ENCODE measurements around the gene SAA1. TPM values are rescaled to one million over a fixed set of nuclear protein-coding genes. Genes with fewer than 3 reads are reported as not detected.
"Not testable (repeated sequence)": the region's sequence is repeated elsewhere in the genome, so short reads cannot be mapped to it uniquely, and the experiment has no call there.

The SAA1 gene
- total RNA-seq, 1 donor from 2014 or later = not detected

GRCh38 chr11:18245396-18245795, 20.7 kb upstream of the SAA1 start:
- no peak overlapping the region for H3K27ac ChIP-seq
- no peak overlapping the region for H3K9ac ChIP-seq
- H3K27ac Mint-ChIP-seq = no peak overlapping the region
- no peaks in the 10 kb centered on the region for H3F3A ChIP-seq (ENCODE audit: low read depth)
- H3K79me2 ChIP-seq (ENCODE audit: low read depth) = no peaks in the 10 kb centered on the region
- H3K4me3 ChIP-seq = no peak overlapping the region
- H3K36me3 Mint-ChIP-seq = no peaks in the 10 kb centered on the region
- no peak overlapping the region for H2AFZ ChIP-seq (replicated peaks)
- TF ChIP-seq CTCF (IDR thresholded peaks at IDR 0.05) = no peak
- TF ChIP-seq EZH2 (IDR thresholded peaks at IDR 0.05) = no peak
- TF ChIP-seq EZH2phosphoT487 (IDR thresholded peaks at IDR 0.05) = no peak
- H3K9me3 Mint-ChIP-seq = no peaks in the 10 kb centered on the region
- no peaks in the 10 kb centered on the region for H4K20me1 ChIP-seq (ENCODE audit: low read depth)
- DNase-seq (ENCODE audit: low spot score) = no peak
- H3K4me2 ChIP-seq = no peak overlapping the region
- no peaks in the 10 kb centered on the region for H3K4me1 Mint-ChIP-seq
- peaks cover 4% of the 10 kb centered on the region for H3K27me3 Mint-ChIP-seq (ENCODE audit: insufficient read depth, low read depth)
- no peaks in the 10 kb centered on the region for H3K27me3 ChIP-seq
- no peaks in the 10 kb centered on the region for H3K9me3 ChIP-seq (ENCODE audit: low read depth)
- H3K4me1 ChIP-seq = no peaks in the 10 kb centered on the region
- H3K36me3 ChIP-seq = no peaks in the 10 kb centered on the region
- no peak overlapping the region for H3K4me3 Mint-ChIP-seq

DNA sequence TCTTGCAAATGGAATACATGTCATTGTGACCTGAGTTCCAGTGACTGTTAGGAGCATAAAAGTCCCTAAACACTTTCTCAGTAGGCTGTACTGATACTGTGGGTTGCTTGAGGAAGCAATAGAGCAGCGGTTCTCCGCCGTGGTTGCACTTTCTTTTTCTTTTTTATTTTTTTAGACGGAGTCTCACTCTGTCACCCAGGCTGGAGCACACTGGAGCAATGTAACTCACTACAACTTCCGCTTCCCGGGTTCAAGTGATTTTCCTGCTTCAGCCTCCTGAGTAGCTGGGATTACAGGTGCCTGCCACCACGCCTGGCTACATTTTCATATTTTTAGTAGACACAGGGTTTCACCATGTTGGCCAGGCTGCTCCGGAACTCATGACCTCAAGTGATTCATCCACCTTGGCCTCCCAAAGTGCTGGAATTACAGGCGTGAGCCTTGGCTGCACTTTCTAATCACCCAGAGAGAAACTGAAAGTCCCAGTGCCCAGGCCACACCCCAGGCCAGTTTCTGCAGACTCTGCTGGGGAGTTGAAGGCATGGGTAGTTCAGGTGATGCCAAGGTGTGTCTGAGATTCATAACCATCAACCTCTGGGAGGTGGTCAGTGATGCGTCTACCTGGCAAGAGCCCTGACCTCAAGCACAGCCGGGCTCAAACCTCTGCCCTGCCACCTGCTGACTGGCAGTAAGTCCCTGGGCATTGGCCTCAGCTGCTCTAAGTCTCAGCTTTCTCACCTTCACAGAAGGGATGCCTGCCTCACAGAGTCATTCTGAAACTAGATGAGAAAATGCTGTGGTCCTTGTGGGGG, 19.5 kb upstream of the SAA1 start:
- H3K4me3 Mint-ChIP-seq; H4K20me1 ChIP-seq (ENCODE audit: low read depth); H3K4me2 ChIP-seq; H3K27ac Mint-ChIP-seq; H3K4me1 ChIP-seq; H3K27me3 ChIP-seq; H3K9me3 ChIP-seq (ENCODE audit: low read depth); H3K4me3 ChIP-seq; H3K79me2 ChIP-seq (ENCODE audit: low read depth); H3K4me1 Mint-ChIP-seq; H3K36me3 ChIP-seq; H3K27ac ChIP-seq; H3K36me3 Mint-ChIP-seq; H3K9ac ChIP-seq; DNase-seq (ENCODE audit: low spot score); H3F3A ChIP-seq (ENCODE audit: low read depth); H2AFZ ChIP-seq (replicated peaks); H3K27me3 Mint-ChIP-seq (ENCODE audit: insufficient read depth, low read depth); H3K9me3 Mint-ChIP-seq: not testable (repeated sequence)

DNA sequence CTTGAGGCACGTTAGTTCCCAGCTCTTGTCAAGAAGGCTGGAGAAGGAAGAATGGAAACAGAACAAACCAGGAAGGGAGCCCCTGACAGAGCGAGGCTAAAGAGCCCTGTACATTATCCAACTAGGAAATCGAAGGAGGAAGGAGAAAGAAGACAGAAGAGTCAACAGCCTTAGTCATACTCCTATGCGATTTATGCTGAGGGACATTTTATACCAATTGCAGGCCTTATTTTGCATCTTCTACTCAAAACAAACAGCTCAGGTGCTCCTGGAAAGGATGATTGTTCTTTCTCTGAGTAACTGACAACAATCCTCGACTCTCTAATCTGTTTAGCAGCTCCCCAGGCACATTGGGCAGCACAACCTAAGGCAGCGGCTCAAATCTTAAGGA, 18.9 kb upstream of the SAA1 start:
- not testable (repeated sequence) for DNase-seq (ENCODE audit: low spot score); H2AFZ ChIP-seq (replicated peaks); H3K4me2 ChIP-seq; H3K27ac Mint-ChIP-seq; H3K9ac ChIP-seq; H3K27me3 Mint-ChIP-seq (ENCODE audit: insufficient read depth, low read depth); H3K4me1 Mint-ChIP-seq; H3F3A ChIP-seq (ENCODE audit: low read depth); H3K4me3 ChIP-seq; H3K9me3 ChIP-seq (ENCODE audit: low read depth); H3K36me3 ChIP-seq; H3K27ac ChIP-seq; H3K4me3 Mint-ChIP-seq; H3K9me3 Mint-ChIP-seq; H3K36me3 Mint-ChIP-seq; H3K27me3 ChIP-seq; H3K79me2 ChIP-seq (ENCODE audit: low read depth); H3K4me1 ChIP-seq; H4K20me1 ChIP-seq (ENCODE audit: low read depth)

DNA sequence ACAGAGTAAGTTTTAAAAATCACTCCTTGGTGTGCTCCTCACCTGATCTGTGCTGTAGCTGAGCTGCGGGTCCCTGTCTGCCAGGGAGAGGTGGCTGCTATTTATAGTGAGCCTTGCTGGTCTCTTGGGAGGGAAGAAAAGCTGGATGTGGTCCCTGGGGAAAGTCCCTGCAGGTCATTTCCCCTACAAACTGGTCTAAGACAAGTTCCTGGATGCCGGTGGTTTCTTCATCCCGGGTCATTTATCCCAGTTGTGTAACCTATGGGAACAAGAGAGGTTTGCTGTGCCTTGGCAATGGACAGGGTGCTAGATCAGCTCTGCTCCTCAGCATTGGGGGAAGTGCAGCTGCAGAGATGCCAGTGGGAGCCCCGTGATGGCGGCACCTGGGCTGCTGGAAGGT, 17.5 kb upstream of the SAA1 start, which contains the start of gene SAA2:
Gene SAA2 (minus strand): TSS at position 108 of the 400 bp plus-strand sequence. CDS start 657 bp downstream, outside the sequence.
- Histone ChIP-seq H3K4me1 (no peaks in the 10 kb centered on the region), H3K4me2 (no peak within 1 kb of the TSS), H3K4me3 (no peak within 1 kb of the TSS), H3K9me3 (ENCODE audit: low read depth) (no peaks in the 10 kb centered on the region), H3K36me3 (no peaks in the 10 kb centered on the region), H3K79me2 (ENCODE audit: low read depth) (no peaks in the 10 kb centered on the region), H2AFZ (replicated peaks) (no peak within 1 kb of the TSS), H3K27ac (no peak within 1 kb of the TSS), H4K20me1 (ENCODE audit: low read depth) (no peaks in the 10 kb centered on the region), H3F3A (ENCODE audit: low read depth) (no peaks in the 10 kb centered on the region), H3K27me3 (no peaks in the 10 kb centered on the region), H3K9ac (no peak within 1 kb of the TSS)
- no peaks in the 10 kb centered on the region for H3K36me3 Mint-ChIP-seq
- no peak within 1 kb of the TSS for H3K4me3 Mint-ChIP-seq
- no peak within 1 kb of the TSS for H3K27ac Mint-ChIP-seq
- H3K27me3 Mint-ChIP-seq (ENCODE audit: insufficient read depth, low read depth) = peaks cover 8% of the 10 kb centered on the region
- DNase-seq (ENCODE audit: low spot score) = no peak
- no peaks in the 10 kb centered on the region for H3K4me1 Mint-ChIP-seq
- H3K9me3 Mint-ChIP-seq = no peaks in the 10 kb centered on the region
- TF ChIP-seq EZH2phosphoT487 (IDR thresholded peaks at IDR 0.05) = no peak
- no peak for TF ChIP-seq CTCF (IDR thresholded peaks at IDR 0.05)
- no peak for TF ChIP-seq EZH2 (IDR thresholded peaks at IDR 0.05)
